Esophagus squamous epithelium (tissue), 5 donors: ENCODE data around the gene COX19. TPM values are rescaled to one million over a fixed set of nuclear protein-coding genes. Genes with fewer than 3 reads are reported as not detected.

ENCODE experiments used
- DNase-seq: peaks from one replicate; lab custom pipeline; 2025; lab: John Stamatoyannopoulos, UW
- H3K27ac ChIP-seq, 4 donors: fragments of 200-600 bp; sonication (generic); one replicate each; pipeline ENCODE4 v1.5.1; 2016 to 2019; ENCODE audit warnings: mild to moderate bottlenecking in 1 of 4
- H3K27me3 ChIP-seq, 4 donors: fragments of 200-600 bp; sonication (generic); 1 replicate in 3 of 4; 2 replicates in 1 of 4; pipeline versions ENCODE4 v1.5.1 to v1.6.0; 2017 to 2021; ENCODE audit warnings: antibody characterized with exemption in 1 of 4
- H3K36me3 ChIP-seq, 3 donors: fragments of 200-600 bp; sonication (generic); one replicate each; pipeline ENCODE4 v1.5.1; 2016 to 2019
- H3K4me1 ChIP-seq, 3 donors: fragments of 200-600 bp; sonication (generic); one replicate each; pipeline ENCODE4 v1.5.1; 2017 to 2019
- H3K4me3 ChIP-seq, 4 donors: fragments of 200-600 bp; sonication (generic); 1 replicate in 3 of 4; 2 replicates in 1 of 4; pipeline ENCODE4 v1.5.1; 2016 to 2019; ENCODE audit warnings: mild to moderate bottlenecking in 2 of 4, moderate library complexity in 1 of 4
- H3K9me3 ChIP-seq, 3 donors: fragments of 200-600 bp; sonication (generic); one replicate each; pipeline ENCODE4 v1.5.1; 2016 to 2019
- CTCF ChIP-seq, 6 experiments: fragments of 450-650 bp in 4 of 6; fragments of 200-600 bp in 2 of 6; sonication (generic) in 2 of 6; IDR thresholded peaks; one replicate each; pipeline ENCODE4 v1.5.1; 2016 to 2019; ENCODE audit warnings: antibody characterized with exemption in 6 of 6, mild to moderate bottlenecking in 4 of 6, moderate library complexity in 4 of 6
- POLR2A ChIP-seq, 4 donors: fragments of 450-650 bp; IDR thresholded peaks; one replicate each; pipeline ENCODE4 v1.6.1; 2017; ENCODE audit warnings: antibody characterized with exemption in 4 of 4, mild to moderate bottlenecking in 4 of 4, moderate library complexity in 3 of 4
- WGBS, 2 donors: methylation state at CpG; one replicate each; pipeline ENCODE4 v1.1.5; 2018; 5-methylcytosine and 5-hydroxymethylcytosine counted together
- intact Hi-C: fragments of 100-400 bp; cut with DNase I; formaldehyde crosslinking; loops from one replicate; pipeline ENCODE4 v1.15.0; 2022
- total RNA-seq, 4 donors: library from RNA; depleted of rRNA; stranded (reverse); fragments of >200 nt; gene quantifications; one replicate each; pipeline ENCODE4 v1.1.0, GENCODE V29; 2016
- donor health status: DM: yes; HTN: yes; CAD: no.

Gene COX19
- total RNA-seq, 4 donors from 2014 or later: 4.0 to 13.0 (median 6.9) TPM

- DNase-seq: no peak
- intact Hi-C loops: loop anchor here (10.0 kb wide), 1 partner anchor 184 kb away; no protein-coding TSS in a partner anchor
These were observed 15.1 kb upstream of the COX19 start for GRCh38 chr7:990352-990932.

GRCh38 chr7:988963-989529, 13.7 kb upstream of the COX19 start:
- TF ChIP-seq CTCF (IDR thresholded peaks at IDR 0.05) (no peak), POLR2A (IDR thresholded peaks at IDR 0.05) (no peak)
- Histone ChIP-seq H3K27ac (no peak overlapping the region), H3K4me1 (peaks cover 4 to 43% (median 5%) of the 10 kb centered on the region in 3 donors), H3K27me3 (peaks cover 0 to 85% (median 2%) of the 10 kb centered on the region in 4 donors), H3K9me3 (no peaks in the 10 kb centered on the region), H3K36me3 (no peaks in the 10 kb centered on the region), H3K4me3 (no peak overlapping the region)
- WGBS, 2 donors: 100% methylated on average over 1 of the region's 15 CpGs; no CpG with 5 or more reads in 1 of the 2 donors
- intact Hi-C loops: no loop called here
- DNase-seq: no peak

More at GRCh38 chr7:990352-990932, 15.1 kb upstream of the COX19 start:
- Histone ChIP-seq H3K27me3 (peaks cover 0 to 71% (median 2%) of the 10 kb centered on the region in 4 donors), H3K27ac (no peak overlapping the region), H3K4me3 (no peak overlapping the region), H3K9me3 (no peaks in the 10 kb centered on the region), H3K36me3 (peaks cover 0 to 1% (median 0%) of the 10 kb centered on the region in 3 donors), H3K4me1 (peaks cover 4 to 36% (median 5%) of the 10 kb centered on the region in 3 donors)
- WGBS, 2 donors: 66 to 76% methylated on average over 6 to 13 of the region's 36 CpGs
- no peak for TF ChIP-seq POLR2A (IDR thresholded peaks at IDR 0.05)
- TF ChIP-seq CTCF (IDR thresholded peaks at IDR 0.05): no peak

- no peak for DNase-seq
- 31% methylated on average over 6 of the region's 24 CpGs; no CpG with 5 or more reads in 1 of the 2 donors for WGBS, 2 donors
- peaks cover 0 to 90% (median 2%) of the 10 kb centered on the region in 4 donors for H3K27me3 ChIP-seq
These were observed 13.1 kb upstream of the COX19 start for GRCh38 chr7:988426-988911.

GRCh38 chr7:987909-988308, 12.6 kb upstream of the COX19 start:
- intact Hi-C loops: no loop called here
- peaks cover 0 to 96% (median 2%) of the 10 kb centered on the region in 4 donors for H3K27me3 ChIP-seq

More at GRCh38 chr7:988426-988911, 13.1 kb upstream of the COX19 start:
- Histone ChIP-seq H3K27ac (no peak overlapping the region), H3K9me3 (no peaks in the 10 kb centered on the region), H3K4me3 (peak overlapping the region in 1 of 4 donors; percentile 7), H3K4me1 (peaks cover 3 to 45% (median 5%) of the 10 kb centered on the region in 3 donors), H3K36me3 (no peaks in the 10 kb centered on the region)
- TF ChIP-seq CTCF (IDR thresholded peaks at IDR 0.05) (no peak), POLR2A (IDR thresholded peaks at IDR 0.05) (no peak)
- intact Hi-C loops: no loop called here

More at GRCh38 chr7:987909-988308, 12.6 kb upstream of the COX19 start:
- no peak for DNase-seq
- H3K4me1 ChIP-seq: peaks cover 4 to 45% (median 6%) of the 10 kb centered on the region in 3 donors
- no peak overlapping the region for H3K4me3 ChIP-seq
- no peaks in the 10 kb centered on the region for H3K9me3 ChIP-seq
- no peaks in the 10 kb centered on the region for H3K36me3 ChIP-seq
- H3K27ac ChIP-seq: no peak overlapping the region
- 50% methylated on average over 2 of the region's 6 CpGs; no CpG with 5 or more reads in 1 of the 2 donors for WGBS, 2 donors
- no peak for TF ChIP-seq CTCF (IDR thresholded peaks at IDR 0.05)
